GM06990 (cell line): ENCODE results near the gene RAD51.

Experiments used
- DNase-seq: peaks from one replicate; pipeline ENCODE4 v3.0.0-alpha.2; 2011; ENCODE audit not compliant: insufficient read length; ENCODE audit errors: extremely low read depth
- H3K27me3 ChIP-seq: replicated peaks from 2 replicates; pipeline ENCODE4 v1.6.0; 2011; ENCODE audit warnings: low read length; ENCODE audit not compliant: control insufficient read depth, insufficient read depth
- H3K36me3 ChIP-seq: 2 replicates; pipeline ENCODE4 v1.5.1; 2011; ENCODE audit warnings: low read length; ENCODE audit not compliant: control insufficient read depth, insufficient read depth
- H3K4me3 ChIP-seq: replicated peaks from 2 replicates; pipeline ENCODE4 v1.5.1; 2011; ENCODE audit warnings: low read depth, mild to moderate bottlenecking, control low read depth, low read length
- CTCF ChIP-seq: IDR thresholded peaks from 2 replicates; pipeline ENCODE4 v1.5.1; 2011; ENCODE audit warnings: low read length, control low read depth, mild to moderate bottlenecking, inconsistent platforms; ENCODE audit not compliant: insufficient read depth, poor library complexity, severe bottlenecking

Gene RAD51

GRCh38 chr15:40755812-40756208 is 60.8 kb downstream of the RAD51 start:
- TF ChIP-seq CTCF: no peak
- Histone ChIP-seq H3K4me3 (peak overlapping the region; percentile 98), H3K27me3 (no peaks in the 10 kb centered on the region), H3K36me3 (peaks cover 6% of the 10 kb centered on the region)
- DNase-seq: no peak

GRCh38 chr15:40756938-40757337 is 62.0 kb downstream of the RAD51 start:
- H3K4me3 ChIP-seq: no peak overlapping the region

GRCh38 chr15:40759961-40760360 is 65.0 kb downstream of the RAD51 start:
- DNase-seq: no peak
- Histone ChIP-seq H3K4me3 (no peak overlapping the region), H3K27me3 (no peaks in the 10 kb centered on the region), H3K36me3 (no peaks in the 10 kb centered on the region)
- TF ChIP-seq CTCF: no peak

More at GRCh38 chr15:40756938-40757337, 62.0 kb downstream of the RAD51 start:
- TF ChIP-seq CTCF: no peak
- Histone ChIP-seq H3K27me3 (no peaks in the 10 kb centered on the region), H3K36me3 (peaks cover under 1% of the 10 kb centered on the region; the same call in 1 of the 2 replicates)
- no peak for DNase-seq

GRCh38 chr15:40762919-40763800 is 68.2 kb downstream of the RAD51 start:
- Histone ChIP-seq H3K27me3 (no peaks in the 10 kb centered on the region), H3K4me3 (peak overlapping the region; percentile 69), H3K36me3 (peaks cover 6% of the 10 kb centered on the region)
- no peak for TF ChIP-seq CTCF
- peak; percentile 55 for DNase-seq

- H3K27me3 ChIP-seq: no peaks in the 10 kb centered on the region
- peak within 1 kb of the TSS; percentile 69 for H3K4me3 ChIP-seq
- TF ChIP-seq CTCF: peak; percentile 33
- H3K36me3 ChIP-seq: peaks cover 7% of the 10 kb centered on the region
- peak; percentile 87 for DNase-seq
Measured at GRCh38 chr15:40763801-40764628, 69.0 kb downstream of the RAD51 start, which contains the start of gene GCHFR. GCHFR (plus strand) TSS chr15:40764068; CDS start chr15:40764181, 113 bp downstream.
